T-helper 1 cell (primary cell): ENCODE results near the gene ZNF135.

Experiments used
- DNase-seq, 5 donors: peaks; one replicate each; pipeline ENCODE4 v3.0.0-alpha.2; 2012 to 2020

The ZNF135 gene

GRCh38 chr19:58047672-58048071 lies 11.4 kb upstream of the ZNF135 start:
- no peak for DNase-seq

GRCh38 chr19:58052256-58052655 lies 6.8 kb upstream of the ZNF135 start:
- no peak for DNase-seq

- DNase-seq, result no peak
Measured at GRCh38 chr19:58053480-58054156, 5.5 kb upstream of the ZNF135 start.

DNA sequence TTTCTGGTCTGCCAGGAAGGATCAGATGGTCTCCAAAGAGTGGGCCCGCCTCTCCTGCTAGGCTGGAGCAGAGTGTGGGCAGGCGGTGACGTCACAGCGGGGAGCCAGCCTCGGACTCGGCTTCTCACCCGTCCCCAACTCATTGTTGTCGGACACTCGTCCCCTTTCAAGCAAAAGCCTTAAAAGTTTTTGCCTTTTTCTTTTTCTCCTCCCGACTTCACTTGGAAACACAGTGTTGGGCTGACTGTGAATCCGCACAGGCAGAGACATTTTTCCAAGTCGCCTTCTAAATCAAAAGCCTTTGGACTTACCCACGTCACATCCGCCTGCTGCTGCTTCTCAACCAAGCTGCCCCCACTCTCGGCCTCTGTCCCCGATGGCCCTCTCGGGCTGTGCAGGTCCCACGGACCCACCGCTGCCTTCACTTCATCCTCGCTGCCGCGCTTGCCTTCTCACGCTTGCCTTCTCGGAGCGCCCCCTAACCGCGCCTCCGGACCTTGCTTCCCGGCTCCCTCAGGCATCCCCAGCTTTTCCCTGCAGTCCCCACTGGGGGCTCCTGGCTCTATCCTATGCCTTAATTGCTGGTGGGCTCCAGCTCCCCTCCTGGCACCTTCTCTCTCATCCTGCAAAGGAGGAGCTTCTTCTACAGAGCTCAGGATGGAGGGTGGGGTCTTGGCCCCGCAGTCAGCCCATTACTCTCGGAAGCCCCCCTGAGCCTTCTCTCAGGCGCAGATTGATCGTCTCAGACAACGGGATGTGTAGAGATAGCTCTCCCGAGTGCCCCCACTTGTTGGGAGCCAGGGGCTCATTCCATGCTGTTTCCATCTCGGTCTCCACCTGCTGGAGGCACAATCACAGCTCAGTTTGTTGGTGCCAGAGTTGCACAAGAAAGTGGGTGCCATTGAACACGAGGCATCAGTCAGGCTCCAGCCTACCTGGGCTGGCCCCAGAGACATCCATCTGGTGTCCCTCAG lies 3.9 kb upstream of the ZNF135 start:
- no peak for DNase-seq

DNA sequence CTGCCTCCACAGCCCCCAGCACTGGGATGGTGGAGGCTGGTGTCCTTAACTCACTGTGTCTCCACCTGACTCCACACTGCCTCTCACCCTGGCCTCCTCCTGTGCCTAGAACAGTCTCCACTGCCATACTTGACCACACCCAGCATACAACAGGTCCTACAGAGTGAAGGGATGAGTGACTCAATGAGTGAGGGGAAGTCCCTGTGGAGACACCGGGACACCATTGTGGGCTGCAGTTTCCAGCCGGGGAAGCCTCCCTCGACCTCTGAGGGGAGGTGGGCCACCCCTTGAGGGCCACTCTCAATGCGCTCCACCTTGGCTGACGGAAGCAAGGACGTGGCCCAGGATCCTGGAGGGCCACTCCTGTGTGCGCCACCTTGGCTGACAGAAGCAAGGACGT lies 2.8 kb upstream of the ZNF135 start:
- DNase-seq, result no peak

DNA sequence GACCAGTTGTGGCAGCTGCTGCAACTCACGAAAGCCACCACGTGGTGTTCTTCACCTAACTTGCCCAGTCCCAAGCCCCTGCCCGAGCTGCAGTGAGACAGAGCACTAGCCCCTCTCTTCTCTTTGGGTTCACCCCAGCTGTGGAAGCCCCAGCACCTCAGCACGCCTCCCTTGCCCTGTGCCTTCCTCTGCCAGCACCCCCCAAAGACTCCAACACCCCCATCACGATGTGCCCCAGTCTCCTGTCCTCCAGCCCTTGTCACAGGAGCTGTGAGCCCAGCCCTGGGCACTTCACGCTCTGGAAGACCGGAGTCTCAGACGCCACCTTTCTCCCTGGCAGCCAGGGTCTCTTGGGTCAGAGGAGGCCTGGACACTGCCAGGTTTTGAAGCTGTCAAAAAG lies 2.2 kb upstream of the ZNF135 start:
- no peak for DNase-seq

DNA sequence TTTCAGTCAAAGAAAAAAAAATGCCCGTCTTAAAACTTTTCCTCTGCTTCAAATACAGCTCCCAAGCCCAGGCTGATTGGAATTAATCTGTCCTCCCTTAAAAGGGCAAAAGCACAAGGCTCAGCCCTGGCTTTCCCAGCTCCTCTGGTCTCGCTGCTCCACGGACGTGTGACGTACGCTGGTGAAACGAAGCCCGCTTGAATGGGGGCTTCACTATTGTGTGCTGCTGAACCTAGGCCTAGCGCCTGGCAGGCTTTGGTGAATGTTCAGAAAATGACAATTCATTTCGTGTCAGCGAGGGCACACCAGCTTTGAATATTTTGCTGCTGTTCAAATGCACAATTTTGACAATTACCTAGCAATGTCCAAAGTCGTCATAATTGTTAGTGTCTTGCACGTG lies 615 bp upstream of the ZNF135 start:
- no peak for DNase-seq

GRCh38 chr19:58059671-58060078 lies 593 bp downstream of the ZNF135 start:
- DNase-seq, result no peak

DNA sequence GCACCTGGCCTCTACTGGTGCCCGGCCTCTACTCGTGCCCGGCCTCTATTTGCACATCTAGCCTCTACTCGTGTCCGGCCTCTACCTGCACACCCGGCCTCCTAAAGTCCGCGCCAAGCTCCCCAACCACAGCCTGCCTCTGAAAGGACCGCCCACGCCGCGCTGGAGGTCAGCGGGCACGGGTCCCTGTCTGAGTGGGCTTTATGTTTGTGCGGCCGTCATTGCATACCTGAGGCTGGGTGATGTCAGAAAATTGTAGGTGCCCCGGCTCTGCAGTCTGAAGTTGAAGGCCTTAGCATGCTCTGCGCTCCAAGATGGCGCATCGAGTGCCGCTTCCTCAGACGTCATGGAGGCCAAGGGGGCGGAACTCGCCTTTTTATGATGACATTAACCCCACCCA lies 1.1 kb downstream of the ZNF135 start:
- no peak for DNase-seq

DNA sequence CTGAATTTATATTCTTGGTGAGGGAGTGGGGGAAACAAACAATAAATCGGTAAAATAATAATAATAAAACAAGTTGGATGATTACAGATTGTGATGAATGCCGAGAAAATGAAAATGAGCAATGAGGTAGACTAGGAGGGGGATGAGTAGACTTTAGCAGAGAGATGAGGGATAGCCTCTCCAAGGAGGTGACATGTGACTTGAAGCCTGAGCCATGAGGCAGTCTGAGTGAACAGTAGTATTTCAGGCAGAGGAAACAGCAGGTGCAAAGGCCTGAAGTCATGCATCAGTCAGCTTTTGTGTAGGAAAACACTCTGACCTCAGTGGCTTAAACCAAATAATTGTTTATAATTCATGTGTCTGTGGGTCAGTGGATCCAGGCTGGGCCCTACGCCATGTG lies 4.6 kb downstream of the ZNF135 start:
- DNase-seq, result no peak

GRCh38 chr19:58067240-58067912 lies 8.3 kb downstream of the ZNF135 start:
- no peak for DNase-seq

DNA sequence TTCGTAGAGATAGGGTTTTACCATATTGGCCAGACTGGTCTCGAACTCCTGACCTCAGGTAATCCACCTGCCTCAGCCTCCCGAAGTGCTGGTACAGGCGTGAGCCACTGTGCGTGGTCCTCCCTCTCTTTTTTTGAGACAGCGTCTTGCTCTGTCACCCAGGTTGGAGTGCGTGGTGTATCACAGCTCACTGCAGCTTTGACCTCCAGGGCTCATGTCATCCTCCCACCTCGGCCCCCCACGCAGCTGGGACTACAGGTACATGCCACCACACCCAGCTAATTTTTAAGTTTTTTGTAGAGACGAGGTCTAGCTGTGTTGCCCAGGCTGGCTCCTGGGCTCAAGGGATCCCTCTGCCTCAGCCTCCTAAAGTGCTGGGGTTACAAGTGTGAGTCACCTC lies 20.7 kb downstream of the ZNF135 start:
- DNase-seq, result no peak

GRCh38 chr19:58083021-58083420 lies 23.9 kb downstream of the ZNF135 start:
- DNase-seq, result no peak

DNA sequence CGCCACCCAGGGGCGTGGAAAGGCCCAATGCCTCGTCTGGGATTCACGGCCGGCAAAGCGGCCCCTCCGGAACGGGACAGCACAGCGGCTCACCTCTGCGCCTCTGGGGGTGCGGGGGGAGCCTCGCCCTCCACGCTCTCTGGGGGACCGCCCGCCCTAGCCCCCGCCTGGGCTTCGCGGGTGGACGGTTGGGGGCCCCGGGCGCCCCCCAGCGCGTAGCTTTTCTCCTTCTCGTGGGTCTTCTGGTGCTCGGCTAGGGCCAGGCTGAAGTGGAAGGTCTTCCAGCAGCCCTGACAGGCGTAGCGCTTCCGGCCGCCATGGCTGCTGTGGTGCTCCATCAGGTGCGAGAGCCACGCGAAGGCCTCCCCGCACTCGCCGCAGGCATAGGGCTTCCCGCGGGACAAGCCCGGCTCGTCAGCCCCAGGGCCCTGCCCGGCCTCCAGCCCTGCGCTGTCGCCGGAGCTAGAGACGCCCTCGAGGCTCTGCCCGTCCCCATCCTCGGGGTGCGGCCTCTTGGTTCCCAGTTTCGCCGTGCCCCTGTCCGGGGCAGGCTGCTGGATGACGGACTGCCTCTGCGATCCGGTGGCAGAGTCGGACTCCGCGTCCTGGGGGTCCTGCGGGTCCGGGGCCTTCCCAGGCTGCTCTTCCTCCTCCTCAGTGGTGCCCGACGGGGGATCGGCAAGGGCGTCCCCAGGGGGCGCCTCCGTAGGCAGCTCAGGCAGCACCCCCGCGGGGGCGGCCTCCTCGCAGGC lies 25.7 kb downstream of the ZNF135 start:
- DNase-seq, result no peak

DNA sequence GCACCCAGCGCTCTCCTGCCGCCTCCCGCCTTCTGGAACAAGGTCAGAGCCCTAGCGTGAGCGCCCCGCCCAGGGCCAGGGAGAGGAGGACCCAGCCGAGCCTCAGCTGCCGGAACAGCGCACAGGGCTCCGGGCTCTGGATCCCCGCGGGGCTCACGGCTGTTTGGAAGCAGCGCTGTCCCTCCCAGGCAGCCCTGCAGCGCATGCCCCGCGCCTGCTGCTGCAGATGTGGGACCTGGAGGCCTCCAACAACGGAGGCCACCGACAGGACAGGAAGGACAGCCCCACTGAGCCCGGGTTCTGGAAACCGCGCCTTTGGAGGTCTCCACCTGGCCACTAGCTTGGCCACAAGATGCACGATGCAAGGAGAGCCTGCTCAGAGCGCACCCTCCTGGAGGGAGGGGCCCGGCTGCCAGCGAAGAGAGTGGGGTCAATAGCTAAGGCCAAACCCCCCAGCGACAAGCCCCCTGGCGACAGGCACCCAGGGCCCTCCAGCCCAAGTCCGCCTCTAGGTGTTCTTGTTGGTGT lies 26.3 kb downstream of the ZNF135 start:
- no peak for DNase-seq

- no peak for DNase-seq
Measured at GRCh38 chr19:58086825-58087710, 28.0 kb downstream of the ZNF135 start.

DNA sequence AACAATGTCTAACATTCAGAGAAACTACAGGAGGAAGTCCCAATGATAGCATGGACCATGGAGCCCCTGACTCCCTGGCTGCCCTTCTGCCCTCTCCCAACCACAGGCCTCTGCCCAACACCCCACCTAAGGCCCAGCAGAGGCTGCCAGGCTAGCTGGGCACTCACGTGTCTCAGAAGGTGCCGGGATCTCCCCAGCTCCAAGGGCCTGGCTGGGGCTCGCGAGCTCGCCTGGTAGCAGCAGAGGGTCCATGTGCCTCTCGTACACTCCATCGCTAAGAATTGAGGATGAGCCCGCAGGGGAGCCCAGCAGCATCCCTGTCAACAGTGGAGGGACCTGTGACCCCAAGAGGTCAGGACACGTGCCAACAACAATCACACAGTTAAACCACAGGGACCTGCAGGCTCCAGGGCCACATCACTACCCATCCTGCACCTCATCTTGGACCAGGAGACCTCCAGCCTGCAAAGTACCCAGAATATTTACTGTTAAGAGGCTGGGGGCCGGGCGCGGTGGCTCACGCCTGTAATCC lies 29.5 kb downstream of the ZNF135 start:
- DNase-seq, result no peak

DNA sequence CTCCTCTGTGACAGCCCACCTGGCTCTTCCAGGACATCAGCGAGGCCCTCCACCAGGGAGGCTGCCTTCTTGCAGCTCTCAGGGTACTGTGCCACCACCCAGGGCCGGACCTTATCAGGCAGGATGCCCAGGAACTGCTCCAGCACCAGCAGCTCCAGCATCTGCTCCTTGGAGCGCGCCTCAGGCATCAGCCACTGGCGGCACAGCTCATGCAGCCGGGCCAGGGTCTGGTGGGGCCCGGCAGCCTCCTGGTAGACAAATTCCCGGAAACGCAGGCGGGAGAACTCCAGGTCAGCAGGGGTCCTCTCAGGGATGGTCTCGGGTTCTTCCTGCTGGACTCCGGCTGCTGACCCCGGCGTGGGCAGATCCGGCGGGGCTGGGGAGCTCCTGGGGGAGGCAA lies 30.8 kb downstream of the ZNF135 start:
- no peak for DNase-seq

DNA sequence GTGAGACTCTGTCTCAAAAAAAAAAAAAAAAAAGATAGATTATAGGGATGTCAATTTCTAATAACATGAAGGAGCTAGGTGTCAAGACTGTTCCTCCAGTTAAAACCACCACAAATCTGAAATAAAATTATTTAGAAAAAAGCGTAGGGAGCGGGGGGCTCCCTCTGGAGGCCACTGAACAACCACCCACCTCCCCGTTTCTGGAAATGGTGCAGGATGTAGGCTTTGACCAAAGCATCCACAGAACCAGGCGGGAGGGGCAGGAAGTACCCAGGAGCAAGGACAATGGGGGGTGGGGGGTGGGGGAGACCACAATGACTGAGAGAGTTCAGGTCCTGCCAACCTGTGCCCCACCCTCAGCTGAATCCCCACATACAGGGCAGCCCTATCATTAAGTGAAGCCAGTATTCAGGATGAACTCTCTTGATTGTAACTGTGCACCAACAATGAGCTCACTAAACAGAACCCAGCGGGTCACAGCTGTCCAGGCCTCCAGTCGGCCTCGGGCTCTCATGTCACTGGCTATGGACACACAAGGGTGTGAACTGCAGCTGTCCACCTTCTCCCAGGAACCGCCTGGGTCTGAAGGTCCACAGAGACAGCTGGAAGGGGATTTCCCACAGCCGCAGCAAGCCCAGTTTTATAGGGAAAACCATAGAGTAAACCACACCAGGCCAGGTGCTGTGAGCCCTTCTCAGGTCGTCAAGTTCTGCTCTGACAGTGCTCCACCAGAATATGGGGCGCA lies 32.3 kb downstream of the ZNF135 start:
- DNase-seq, result no peak

DNA sequence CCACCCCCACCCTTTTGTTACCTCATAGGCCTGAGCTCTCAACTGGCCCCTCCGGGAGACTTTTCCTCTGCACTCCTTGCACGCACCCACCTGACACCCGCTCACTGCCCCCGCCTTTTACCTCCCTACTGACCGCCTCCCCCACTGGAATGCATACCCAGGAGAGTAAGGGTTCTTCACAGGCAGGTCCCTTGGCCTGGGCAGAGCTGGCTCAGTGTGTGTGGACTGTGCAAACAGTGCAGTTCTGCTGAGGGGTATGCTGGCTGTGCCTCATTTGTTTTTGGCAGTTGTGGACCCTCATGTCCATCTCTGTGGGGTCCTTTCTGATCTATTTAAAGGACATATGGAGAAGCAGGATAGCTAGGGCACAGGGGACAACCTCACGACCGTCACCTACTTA lies 34.0 kb downstream of the ZNF135 start:
- DNase-seq, result no peak

DNA sequence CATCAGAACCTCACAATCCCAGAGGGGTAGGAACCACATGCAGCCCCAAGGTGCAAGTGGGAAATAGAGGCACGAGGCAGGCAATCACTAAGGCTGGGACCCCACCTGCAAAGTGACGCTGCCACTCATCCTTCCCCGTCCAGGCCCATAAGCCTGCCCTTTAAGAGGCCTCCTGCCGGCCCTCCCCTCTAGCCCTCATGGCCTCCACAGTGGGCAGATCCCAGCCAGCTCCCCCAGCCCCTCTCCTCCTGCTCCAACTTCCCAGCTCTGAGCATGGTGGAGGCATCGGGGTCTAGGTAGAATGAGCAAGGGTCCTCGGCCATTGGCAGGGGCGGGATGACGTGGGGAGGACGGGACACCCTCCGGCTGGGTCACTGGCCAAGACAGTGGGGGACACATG lies 36.2 kb downstream of the ZNF135 start:
- DNase-seq, result no peak
